ENCODE measurements around the gene RHOU.

DNA sequence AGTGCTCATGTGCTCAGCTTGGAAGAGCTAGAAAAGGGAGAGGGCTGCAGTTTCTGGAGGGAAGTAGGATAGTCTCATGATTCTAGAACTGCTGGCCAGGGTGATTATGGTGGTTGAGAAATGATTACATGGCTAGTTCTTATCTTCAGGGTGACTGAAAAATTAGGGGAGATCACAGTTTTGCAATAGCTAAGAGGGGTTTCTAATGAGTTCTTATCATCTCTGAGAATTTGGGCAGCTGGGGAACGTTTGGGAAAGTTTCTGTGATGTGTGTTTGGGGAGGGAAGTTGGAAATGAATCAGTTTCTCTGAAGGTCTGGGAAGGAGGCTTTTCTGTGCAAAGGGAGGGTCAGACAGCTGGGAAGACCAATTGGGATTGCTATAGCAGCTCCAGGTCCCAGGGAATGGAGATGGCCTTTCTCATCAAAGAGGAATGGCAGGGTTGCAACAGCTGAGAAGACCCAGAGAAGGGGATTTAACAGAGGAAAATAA lies 7.6 kb upstream of the RHOU start:
- TF ChIP-seq, protein P1, sequence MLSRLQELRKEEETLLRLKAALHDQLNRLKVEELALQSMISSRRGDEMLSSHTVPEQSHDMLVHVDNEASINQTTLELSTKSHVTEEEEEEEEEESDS (CRISPR knock-in tag; IDR thresholded peaks at IDR 0.05; ENCODE audit: borderline replicate concordance): no peak
- TF ChIP-seq, protein P2, sequence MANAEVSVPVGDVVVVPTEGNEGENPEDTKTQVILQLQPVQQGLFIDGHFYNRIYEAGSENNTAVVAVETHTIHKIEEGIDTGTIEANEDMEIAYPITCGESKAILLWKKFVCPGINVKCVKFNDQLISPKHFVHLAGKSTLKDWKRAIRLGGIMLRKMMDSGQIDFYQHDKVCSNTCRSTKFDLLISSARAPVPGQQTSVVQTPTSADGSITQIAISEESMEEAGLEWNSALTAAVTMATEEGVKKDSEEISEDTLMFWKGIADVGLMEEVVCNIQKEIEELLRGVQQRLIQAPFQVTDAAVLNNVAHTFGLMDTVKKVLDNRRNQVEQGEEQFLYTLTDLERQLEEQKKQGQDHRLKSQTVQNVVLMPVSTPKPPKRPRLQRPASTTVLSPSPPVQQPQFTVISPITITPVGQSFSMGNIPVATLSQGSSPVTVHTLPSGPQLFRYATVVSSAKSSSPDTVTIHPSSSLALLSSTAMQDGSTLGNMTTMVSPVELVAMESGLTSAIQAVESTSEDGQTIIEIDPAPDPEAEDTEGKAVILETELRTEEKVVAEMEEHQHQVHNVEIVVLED (CRISPR knock-in tag; IDR thresholded peaks at IDR 0.05; ENCODE audit: borderline replicate concordance): no peak
- TF ChIP-seq ZKSCAN1 (IDR thresholded peaks at IDR 0.05; ENCODE audit: low read length): no peak

Data from HepG2 (cell line).